NT2/D1 (cell line): Measurements from ENCODE around the gene BNC1.

Experiments used
- SUZ12 ChIP-seq: IDR thresholded peaks from 2 replicates; pipeline ENCODE4 v1.6.1; 2011; ENCODE audit not compliant: insufficient read length, insufficient read depth; ENCODE audit errors: extremely low read depth
- YY1 ChIP-seq: IDR thresholded peaks from 2 replicates; pipeline ENCODE4 v1.6.1; 2011; ENCODE audit not compliant: insufficient read length, insufficient read depth
- ZNF274 ChIP-seq: IDR thresholded peaks from 2 replicates; pipeline ENCODE4 v1.6.1; 2011; ENCODE audit warnings: mild to moderate bottlenecking, low read depth, low read length

- TF ChIP-seq YY1 = no peak
- TF ChIP-seq SUZ12 = no peak
- no peak for TF ChIP-seq ZNF274
Measured at GRCh38 chr15:83323296-83323711, 38.8 kb upstream of the BNC1 start.
